Measurements from ENCODE around the gene LCLAT1. TPM values are rescaled to one million over a fixed set of nuclear protein-coding genes. Genes with fewer than 3 reads are reported as not detected.

The LCLAT1 gene
- total and polyA plus RNA-seq, 12 donors = 1.9 to 23.0 (median 14.6) TPM

GRCh38 chr2:30480703-30481322 is 33.8 kb downstream of the LCLAT1 start:
- 87 to 94% (median 89%) methylated on average over 6 of the region's 6 CpGs for WGBS, 4 donors
- Histone ChIP-seq H3K4me3 (no peak overlapping the region), H3K9me3 (replicated peaks in 1 of 3) (no peaks in the 10 kb centered on the region), H3K36me3 (replicated peaks in 1 of 2) (no peaks in the 10 kb centered on the region), H3K27ac (no peak overlapping the region), H3K27me3 (no peaks in the 10 kb centered on the region), H3K4me1 (replicated peaks in 1 of 2) (no peaks in the 10 kb centered on the region)
- intact Hi-C loops (cut with DNase I) = no loop called here
- TF ChIP-seq POLR2A (IDR thresholded peaks at IDR 0.05) (no peak), CTCF (IDR thresholded peaks at IDR 0.05) (no peak)
- no peak for DNase-seq

GRCh38 chr2:30481323-30481800 is 34.3 kb downstream of the LCLAT1 start:
- intact Hi-C loops (cut with DNase I) = no loop called here
- Histone ChIP-seq H3K27me3 (no peaks in the 10 kb centered on the region), H3K9me3 (replicated peaks in 1 of 3) (no peaks in the 10 kb centered on the region), H3K4me1 (replicated peaks in 1 of 2) (no peaks in the 10 kb centered on the region), H3K27ac (no peak overlapping the region), H3K4me3 (no peak overlapping the region), H3K36me3 (replicated peaks in 1 of 2) (no peaks in the 10 kb centered on the region)
- TF ChIP-seq CTCF (IDR thresholded peaks at IDR 0.05) = no peak
- TF ChIP-seq POLR2A (IDR thresholded peaks at IDR 0.05) = no peak
- DNase-seq = peak in 6 of 7 donors; percentile 25 to 67 (median 46)
- WGBS, 4 donors = 77 to 84% (median 81%) methylated on average over 3 of the region's 3 CpGs

- no peaks in the 10 kb centered on the region for H3K27me3 ChIP-seq
- no peak overlapping the region for H3K4me3 ChIP-seq
- H3K36me3 ChIP-seq (replicated peaks in 1 of 2) = no peaks in the 10 kb centered on the region
- H3K4me1 ChIP-seq (replicated peaks in 1 of 2) = no peaks in the 10 kb centered on the region
- DNase-seq = no peak
- intact Hi-C loops (cut with DNase I) = no loop called here
- H3K9me3 ChIP-seq (replicated peaks in 1 of 3) = no peaks in the 10 kb centered on the region
- TF ChIP-seq POLR2A (IDR thresholded peaks at IDR 0.05) (no peak), CTCF (IDR thresholded peaks at IDR 0.05) (no peak)
- no peak overlapping the region for H3K27ac ChIP-seq
Observed at GRCh38 chr2:30482011-30482410, 35.0 kb downstream of the LCLAT1 start.

DNA sequence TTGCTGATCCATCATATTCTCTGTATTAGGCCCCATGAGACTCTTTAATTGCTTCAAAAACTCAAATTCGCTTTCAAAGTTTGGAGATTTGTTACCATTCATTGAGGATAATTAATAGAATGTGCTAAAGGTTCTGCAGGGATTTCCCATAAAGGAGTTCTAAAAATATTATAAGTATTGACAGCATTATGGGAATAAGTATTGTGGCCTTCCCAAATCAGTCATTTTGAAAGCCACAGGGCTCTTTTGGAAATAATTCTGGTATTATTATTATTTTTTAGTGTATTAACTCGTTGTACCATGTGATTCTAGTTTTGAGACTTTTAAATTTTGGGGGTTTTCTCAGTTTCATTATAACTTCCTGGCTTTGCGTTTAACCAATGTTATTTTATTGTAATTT is 37.1 kb downstream of the LCLAT1 start:
- Histone ChIP-seq H3K36me3 (replicated peaks in 1 of 2) (no peaks in the 10 kb centered on the region), H3K4me3 (no peak overlapping the region), H3K9me3 (replicated peaks in 1 of 3) (no peaks in the 10 kb centered on the region), H3K27ac (no peak overlapping the region), H3K27me3 (no peaks in the 10 kb centered on the region), H3K4me1 (replicated peaks in 1 of 2) (peaks cover 6 to 12% of the 10 kb centered on the region in 2 donors)
- WGBS, 4 donors = 81 to 91% (median 90%) methylated on average over 3 of the region's 3 CpGs
- no peak for DNase-seq
- TF ChIP-seq POLR2A (IDR thresholded peaks at IDR 0.05) (no peak), CTCF (IDR thresholded peaks at IDR 0.05) (no peak)
- intact Hi-C loops (cut with DNase I) = no loop called here

Data from adrenal gland (tissue), 12 donors.